Neural progenitor cell (in vitro differentiated cells): Measurements from ENCODE around the gene PRPH. TPM values are rescaled to one million over a fixed set of nuclear protein-coding genes. Genes with fewer than 3 reads are reported as not detected.

ENCODE experiments used
- DNase-seq: peaks from one replicate; pipeline ENCODE4 v3.0.0-alpha.2; 2016; ENCODE audit warnings: low spot score
- H2AFZ ChIP-seq: fragments of 200-600 bp; sonication (generic); replicated peaks from 2 replicates; pipeline ENCODE4 v1.6.1; 2016; ENCODE audit warnings: antibody characterized with exemption
- H3F3A ChIP-seq: fragments of 200-600 bp; sonication (generic); 2 replicates; pipeline ENCODE4 v1.6.1; 2016; ENCODE audit warnings: antibody characterized with exemption, low read depth
- H3K27ac ChIP-seq: fragments of 200-600 bp; sonication (generic); 2 replicates; pipeline ENCODE4 v1.5.1; 2016; ENCODE audit warnings: mild to moderate bottlenecking
- H3K27me3 ChIP-seq: fragments of 200-600 bp; sonication (generic); 2 replicates; pipeline ENCODE4 v1.6.1; 2016; ENCODE audit warnings: mild to moderate bottlenecking, moderate library complexity
- H3K36me3 ChIP-seq: fragments of 200-600 bp; sonication (generic); 2 replicates; pipeline ENCODE4 v1.5.1; 2016
- H3K4me1 ChIP-seq: fragments of 200-600 bp; sonication (generic); 2 replicates; pipeline ENCODE4 v1.6.1; 2016; ENCODE audit warnings: mixed run types
- H3K4me2 ChIP-seq: fragments of 200-600 bp; sonication (generic); 2 replicates; pipeline ENCODE4 v1.6.1; 2016
- H3K4me3 ChIP-seq: fragments of 200-600 bp; sonication (generic); 2 replicates; pipeline ENCODE4 v1.5.1; 2016
- H3K79me2 ChIP-seq: fragments of 200-600 bp; sonication (generic); 2 replicates; pipeline ENCODE4 v1.6.1; 2016; ENCODE audit warnings: low read depth
- H3K9ac ChIP-seq: fragments of 200-600 bp; sonication (generic); 2 replicates; pipeline ENCODE4 v1.6.1; 2016
- H3K9me3 ChIP-seq: fragments of 200-600 bp; sonication (generic); 2 replicates; pipeline ENCODE4 v1.5.1; 2016; ENCODE audit warnings: low read depth
- H4K20me1 ChIP-seq: fragments of 200-600 bp; sonication (generic); 2 replicates; pipeline ENCODE4 v1.6.1; 2016; ENCODE audit warnings: low read depth
- H3K27ac Mint-ChIP-seq: 3 replicates; pipeline ENCODE4 v1.8.0; 2021; ENCODE audit warnings: mixed read lengths
- H3K27me3 Mint-ChIP-seq: 2 replicates; pipeline ENCODE4 v1.8.0; 2022; ENCODE audit warnings: low read depth, mild to moderate bottlenecking, inconsistent platforms, moderate library complexity, mixed read lengths; ENCODE audit not compliant: insufficient read depth
- H3K36me3 Mint-ChIP-seq: 3 replicates; pipeline ENCODE4 v1.8.0; 2021; ENCODE audit warnings: mixed read lengths
- H3K4me1 Mint-ChIP-seq: 3 replicates; pipeline ENCODE4 v1.8.0; 2021; ENCODE audit warnings: mixed read lengths
- H3K4me3 Mint-ChIP-seq: 3 replicates; pipeline ENCODE4 v1.8.0; 2021; ENCODE audit warnings: mild to moderate bottlenecking, moderate library complexity, mixed read lengths
- H3K9me3 Mint-ChIP-seq: 3 replicates; pipeline ENCODE4 v1.8.0; 2020; ENCODE audit warnings: mixed read lengths
- CTCF ChIP-seq: fragments of 200-600 bp; sonication (generic); IDR thresholded peaks from 2 replicates; pipeline ENCODE4 v1.5.1; 2017; ENCODE audit warnings: antibody characterized with exemption, mild to moderate bottlenecking
- EZH2 ChIP-seq: fragments of 200-600 bp; sonication (generic); IDR thresholded peaks from 2 replicates; pipeline ENCODE4 v1.6.1; 2017; ENCODE audit warnings: antibody characterized with exemption, mild to moderate bottlenecking, moderate library complexity
- EZH2phosphoT487 ChIP-seq: fragments of 200-600 bp; sonication (generic); IDR thresholded peaks from 2 replicates; pipeline ENCODE4 v1.6.1; 2017; ENCODE audit warnings: antibody characterized with exemption
- total RNA-seq: library from RNA; depleted of rRNA; stranded (reverse); fragments of >200 nt; gene quantifications from 2 replicates; pipeline ENCODE4 v1.2.3, GENCODE V29; 2015; ENCODE audit warnings: low replicate concordance

Gene PRPH
- total RNA-seq, 1 donor from 2014 or later, result not detected

- Mint-ChIP-seq H3K9me3 (peaks cover 2% of the 10 kb centered on the region), H3K36me3 (no peaks in the 10 kb centered on the region), H3K4me3 (peak overlapping the region; percentile 69), H3K4me1 (peaks cover 17% of the 10 kb centered on the region), H3K27ac (no peak overlapping the region), H3K27me3 (peaks cover 53% of the 10 kb centered on the region)
- Histone ChIP-seq H3K4me3 (peak overlapping the region; percentile 30), H3K9ac (no peak overlapping the region), H3K4me2 (peak overlapping the region; percentile 70), H3K36me3 (no peaks in the 10 kb centered on the region), H3K27me3 (peaks cover 94% of the 10 kb centered on the region), H3K79me2 (no peaks in the 10 kb centered on the region), H2AFZ (peak overlapping the region; percentile 34), H3K4me1 (peaks cover 27% of the 10 kb centered on the region), H3K27ac (no peak overlapping the region), H4K20me1 (peaks cover 38% of the 10 kb centered on the region), H3K9me3 (no peaks in the 10 kb centered on the region), H3F3A (peaks cover 41% of the 10 kb centered on the region)
- TF ChIP-seq EZH2, result peak; percentile 97
- TF ChIP-seq EZH2phosphoT487, result peak; percentile 82
- TF ChIP-seq CTCF, result peak; percentile 23
- DNase-seq, result peak; percentile 80
These were observed 2.1 kb downstream of the PRPH start for GRCh38 chr12:49296836-49297694.

DNA sequence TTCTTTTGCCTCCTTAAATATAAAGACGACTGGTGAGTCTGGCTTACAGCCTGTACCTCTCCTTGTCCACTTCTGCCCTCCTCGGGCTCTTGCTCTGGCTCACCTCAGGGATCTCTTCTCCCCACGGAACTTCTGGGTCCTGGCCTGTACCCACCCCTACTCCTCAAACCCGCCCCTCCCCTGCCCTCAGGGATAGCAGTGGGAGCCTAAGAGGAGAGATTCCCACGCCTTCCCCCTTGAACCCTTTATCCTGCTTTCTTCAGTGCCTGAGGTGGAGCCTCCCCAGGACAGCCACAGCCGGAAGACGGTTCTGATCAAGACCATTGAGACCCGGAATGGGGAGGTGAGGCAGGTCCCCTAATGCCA lies 2.7 kb downstream of the PRPH start:
- Histone ChIP-seq H3K4me2 (peak overlapping the region; percentile 70), H3K27me3 (peaks cover 94% of the 10 kb centered on the region), H3K4me3 (peak overlapping the region; percentile 30), H3K9ac (no peak overlapping the region), H3F3A (peaks cover 36% of the 10 kb centered on the region), H2AFZ (no peak overlapping the region), H3K79me2 (no peaks in the 10 kb centered on the region), H3K9me3 (no peaks in the 10 kb centered on the region), H3K27ac (no peak overlapping the region), H3K4me1 (peaks cover 23% of the 10 kb centered on the region), H3K36me3 (no peaks in the 10 kb centered on the region), H4K20me1 (peaks cover 38% of the 10 kb centered on the region)
- Mint-ChIP-seq H3K4me3 (peak overlapping the region; percentile 69), H3K27me3 (peaks cover 53% of the 10 kb centered on the region), H3K9me3 (peaks cover 2% of the 10 kb centered on the region), H3K36me3 (no peaks in the 10 kb centered on the region), H3K4me1 (peaks cover 17% of the 10 kb centered on the region), H3K27ac (no peak overlapping the region)
- DNase-seq, result no peak
- TF ChIP-seq CTCF (no peak), EZH2phosphoT487 (no peak), EZH2 (no peak)

DNA sequence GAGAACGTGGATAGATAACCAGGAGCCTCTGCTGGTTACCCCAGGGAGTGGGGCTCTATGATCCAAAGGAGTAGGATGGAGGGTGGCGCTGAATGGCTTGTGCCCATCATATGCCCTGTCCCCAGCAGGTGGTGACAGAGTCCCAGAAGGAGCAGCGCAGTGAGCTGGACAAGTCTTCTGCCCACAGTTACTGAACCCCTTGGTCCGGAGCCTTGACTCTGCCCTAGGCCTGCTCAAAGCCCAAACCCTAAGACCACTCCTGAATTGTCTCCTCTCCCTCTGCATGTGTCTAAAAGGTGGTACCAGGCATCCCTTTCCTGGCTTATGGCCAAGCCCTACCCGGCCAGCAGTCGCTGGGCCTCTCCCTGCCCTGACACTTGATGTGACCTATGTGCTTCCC lies 3.2 kb downstream of the PRPH start:
- Histone ChIP-seq H3K36me3 (no peaks in the 10 kb centered on the region), H3K27me3 (peaks cover 94% of the 10 kb centered on the region), H4K20me1 (peaks cover 38% of the 10 kb centered on the region), H3K9me3 (no peaks in the 10 kb centered on the region), H3K4me1 (peaks cover 20% of the 10 kb centered on the region), H3K4me2 (no peak overlapping the region), H3K9ac (no peak overlapping the region), H3K4me3 (no peak overlapping the region), H3K79me2 (no peaks in the 10 kb centered on the region), H3F3A (peaks cover 32% of the 10 kb centered on the region), H2AFZ (no peak overlapping the region), H3K27ac (no peak overlapping the region)
- H3K36me3 Mint-ChIP-seq, result no peaks in the 10 kb centered on the region
- H3K27me3 Mint-ChIP-seq, result peaks cover 51% of the 10 kb centered on the region
- H3K4me1 Mint-ChIP-seq, result peaks cover 17% of the 10 kb centered on the region
- peak overlapping the region; percentile 67 for H3K4me3 Mint-ChIP-seq
- H3K9me3 Mint-ChIP-seq, result peaks cover 2% of the 10 kb centered on the region
- TF ChIP-seq CTCF (no peak), EZH2phosphoT487 (no peak), EZH2 (no peak)
- no peak overlapping the region for H3K27ac Mint-ChIP-seq
- DNase-seq, result no peak
